HepG2 (cell line): ENCODE data around the gene LCORL. TPM values are rescaled to one million over a fixed set of nuclear protein-coding genes. Genes with fewer than 3 reads are reported as not detected.

Source experiments
- ATAC-seq: fragments of 200-7000 bp; cut with Tn5 transposase; 3 replicates; pipeline ENCODE4 v1.9.1; 2020; ENCODE audit warnings: mild to moderate bottlenecking, moderate library complexity
- BruUV-seq: library from RNA; stranded (reverse); fragments of 400-500 nt; replicated peaks from 2 replicates; lab custom pipeline; 2021; lab: Mats Ljungman, UMichigan
- CTCF ChIA-PET: fragments of 300-600 bp; formaldehyde crosslinking; extraction: SDS; loops from one replicate; lab custom pipeline; 2021; ENCODE audit warnings: low total read pairs, inconsistent platforms, low intra/inter-chr PET ratio; lab: Yijun Ruan, JAX
- POLR2A ChIA-PET: fragments of 350-600 bp; sonication (Branson Sonifier 250); formaldehyde crosslinking; loops from one replicate; lab custom pipeline; 2020; ENCODE audit warnings: antibody characterized with exemption, inconsistent platforms; lab: Yijun Ruan, JAX
- DNase-seq: peaks from one replicate; pipeline ENCODE4 v3.0.0-alpha.2; 2015; ENCODE audit warnings: low spot score
- FAIRE-seq: peaks from 3 replicates; lab custom pipeline; 2011; peaks lifted over from hg19 to GRCh38; lab: Jason Lieb, UNC
- H2AFZ ChIP-seq: one replicate; pipeline ENCODE4 v1.6.1; 2011; ENCODE audit warnings: low read length, inconsistent platforms
- H3K27ac ChIP-seq: fragments of 300-600 bp; 3 replicates; pipeline ENCODE4 v1.8.0; 2011; ENCODE audit warnings: mixed run types, mild to moderate bottlenecking, mixed read lengths, low read length, inconsistent platforms; ENCODE audit not compliant: insufficient read depth; ENCODE audit errors: extremely low read length
- H3K27me3 ChIP-seq, 2 experiments: fragments of 200-600 bp in 1 of 2; 2 replicates in 1 of 2; 3 replicates in 1 of 2; pipeline versions ENCODE4 v1.6.0 to v1.8.0; 2011; ENCODE audit warnings: low read length in 2 of 2, mild to moderate bottlenecking in 2 of 2, moderate library complexity in 2 of 2, inconsistent platforms in 1 of 2; ENCODE audit not compliant: insufficient read depth in 2 of 2, control insufficient read depth in 1 of 2
- H3K36me3 ChIP-seq, 2 experiments: fragments of 200-600 bp in 1 of 2; replicated peaks in 1 of 2; 2 replicates in 1 of 2; 3 replicates in 1 of 2; pipeline versions ENCODE4 v1.5.1 to v1.8.0; 2011; ENCODE audit warnings: low read length in 2 of 2, inconsistent platforms in 1 of 2; ENCODE audit not compliant: insufficient read depth in 2 of 2, control insufficient read depth in 1 of 2
- H3K4me1 ChIP-seq: 2 replicates; pipeline ENCODE4 v1.5.1; 2012; ENCODE audit warnings: low read length, inconsistent platforms; ENCODE audit not compliant: insufficient read depth
- H3K4me2 ChIP-seq: 2 replicates; pipeline ENCODE4 v1.6.0; 2011; ENCODE audit warnings: low read depth, low read length, inconsistent platforms
- H3K4me3 ChIP-seq, 3 experiments: fragments of 200-600 bp in 1 of 3; sonication (generic), shearing (Covaris generic) in 1 of 3; replicated peaks in 1 of 3; 2 replicates each; pipeline ENCODE4 v1.5.1; 2011 to 2016; ENCODE audit warnings: low read length in 3 of 3, inconsistent platforms in 2 of 3, low read depth in 2 of 3, mild to moderate bottlenecking in 2 of 3, control low read depth in 1 of 3, mixed read lengths in 1 of 3; ENCODE audit not compliant: insufficient read depth in 1 of 3
- H3K79me2 ChIP-seq: one replicate; pipeline ENCODE4 v1.6.1; 2011; ENCODE audit warnings: low read length, inconsistent platforms; ENCODE audit not compliant: insufficient read depth
- H3K9ac ChIP-seq: 2 replicates; pipeline ENCODE4 v1.6.0; 2011; ENCODE audit warnings: mild to moderate bottlenecking, low read depth, low read length, inconsistent platforms; ENCODE audit not compliant: insufficient read depth
- H3K9me3 ChIP-seq: 2 replicates; pipeline ENCODE4 v1.5.1; 2012; ENCODE audit warnings: mild to moderate bottlenecking, low read length
- H4K20me1 ChIP-seq: 2 replicates; pipeline ENCODE4 v1.6.0; 2011; ENCODE audit warnings: inconsistent platforms, mild to moderate bottlenecking, low read length, moderate library complexity; ENCODE audit not compliant: insufficient read depth
- ATF6 ChIP-seq: sonication (generic); formaldehyde crosslinking; conservative IDR thresholded peaks from 2 replicates; pipeline ENCODE4 v1.4.0; 2020; ENCODE audit warnings: missing genetic modification reagents
- CREBL2 ChIP-seq: sonication (generic); formaldehyde crosslinking; IDR thresholded peaks from 2 replicates; pipeline ENCODE4 v1.8.1; 2023; ENCODE audit warnings: missing genetic modification reagents, mild to moderate bottlenecking, borderline replicate concordance
- GABPA ChIP-seq, 2 experiments: IDR thresholded peaks; 2 replicates each; pipeline ENCODE4 v1.6.1; 2011 to 2016; ENCODE audit warnings: low read depth in 2 of 2, low read length in 1 of 2, missing biosample characterization in 1 of 2, missing genetic modification characterization in 1 of 2
- HNF1A ChIP-seq, 2 experiments: sonication (generic) in 1 of 2; formaldehyde crosslinking in 1 of 2; IDR thresholded peaks; 2 replicates each; pipeline versions ENCODE4 v1.4.0 to v1.6.1; 2016 to 2020; ENCODE audit warnings: borderline replicate concordance in 1 of 2, low read depth in 1 of 2, mild to moderate bottlenecking in 1 of 2, missing genetic modification reagents in 1 of 2
- ISX ChIP-seq: sonication (generic); formaldehyde crosslinking; conservative IDR thresholded peaks from 2 replicates; pipeline ENCODE4 v1.5.0; 2020; ENCODE audit warnings: missing genetic modification reagents
- MAFF ChIP-seq: IDR thresholded peaks from 2 replicates; pipeline ENCODE4 v1.6.1; 2011; ENCODE audit warnings: low read depth, low read length, improper control_type of control experiment
- MAFK ChIP-seq, 2 experiments: IDR thresholded peaks in 1 of 2; conservative IDR thresholded peaks in 1 of 2; 2 replicates each; pipeline ENCODE4 v1.6.1; 2011; ENCODE audit warnings: improper control_type of control experiment in 2 of 2, low read length in 2 of 2
- MEIS2 ChIP-seq: sonication (generic); formaldehyde crosslinking; IDR thresholded peaks from 2 replicates; pipeline ENCODE4 v1.9.0; 2021; ENCODE audit warnings: mild to moderate bottlenecking, missing genetic modification reagents
- MTF1 ChIP-seq: sonication (generic); formaldehyde crosslinking; IDR thresholded peaks from 2 replicates; pipeline ENCODE4 v1.5.0; 2020; ENCODE audit warnings: missing genetic modification reagents
- NFKB2 ChIP-seq: sonication (generic); formaldehyde crosslinking; IDR thresholded peaks from 2 replicates; pipeline ENCODE4 v1.4.0; 2020; ENCODE audit warnings: missing genetic modification reagents, borderline replicate concordance
- SMYD3 ChIP-seq: sonication (generic); formaldehyde crosslinking; IDR thresholded peaks from 2 replicates; pipeline ENCODE4 v1.8.1; 2023; ENCODE audit warnings: mild to moderate bottlenecking, missing genetic modification reagents
- THAP7 ChIP-seq: sonication (generic); formaldehyde crosslinking; IDR thresholded peaks from 2 replicates; pipeline ENCODE4 v1.8.1; 2023; ENCODE audit warnings: mild to moderate bottlenecking, missing genetic modification reagents
- ZNF292 ChIP-seq: sonication (generic); formaldehyde crosslinking; IDR thresholded peaks from 2 replicates; pipeline ENCODE4 v1.8.1; 2022; ENCODE audit warnings: mild to moderate bottlenecking, low read depth, missing genetic modification reagents, borderline replicate concordance
- ZNF704 ChIP-seq: sonication (generic); formaldehyde crosslinking; IDR thresholded peaks from 2 replicates; pipeline ENCODE4 v1.8.1; 2023; ENCODE audit warnings: mild to moderate bottlenecking, inconsistent platforms, moderate library complexity, missing genetic modification reagents, borderline replicate concordance
- WGBS: methylation state at CpG from one replicate; pipeline ENCODE4 v1.1.6; 2017; ENCODE audit warnings: low lambda C conversion rate; 5-methylcytosine and 5-hydroxymethylcytosine counted together
- in situ Hi-C: cut with HindIII; loops from 2 replicates; pipeline ENCODE4 v1.10.0; 2017; ENCODE audit warnings: low pct_unique_long_range_greater_than_20kb; ENCODE audit not compliant: extremely low pct_ligation_motif_present
- intact Hi-C: fragments of 100-400 bp; cut with micrococcal nuclease; formaldehyde crosslinking; loops from one replicate; pipeline ENCODE4 v1.10.0; 2022; ENCODE audit not compliant: unreplicated experiment
- polyA plus RNA-seq, 8 experiments: library from polyadenylated mRNA; depleted of rRNA in 3 of 8; stranded (reverse) in 7 of 8; unstranded in 1 of 8; fragments of >200 nt; fragmentation: Illumina TruSeq in 4 of 8; extraction: Trizol in 4 of 8; gene quantifications; 2 replicates each; pipeline versions ENCODE4 v1.2.1 to v1.2.3, GENCODE V29; 2011 to 2016; ENCODE audit warnings: low read depth in 4 of 8, missing spikeins in 1 of 8, mixed read lengths in 1 of 8; ENCODE audit not compliant: insufficient read depth in 1 of 8
- total RNA-seq, 5 experiments: library from RNA; depleted of rRNA; stranded (reverse); fragments of >200 nt; fragmentation: Illumina TruSeq; extraction: Trizol; gene quantifications; 2 replicates each; pipeline ENCODE4 v1.2.3, GENCODE V29; 2016; ENCODE audit warnings: low read depth in 1 of 5

The LCORL gene
- total and polyA plus RNA-seq, 2 of the 13 experiments (the other 11 are each of a cell fraction or from before 2014, with no cell fraction given): 5.3 to 14.5 TPM

GRCh38 chr4:17956245-17956644 lies 65.3 kb downstream of the LCORL start (continued):
- TF ChIP-seq ATF6 (CRISPR knock-in tag) (no peak), THAP7 (no peak)

GRCh38 chr4:17945303-17945702 lies 76.3 kb downstream of the LCORL start:
- Histone ChIP-seq H2AFZ (no peak overlapping the region), H3K4me3 (no peak overlapping the region), H4K20me1 (0 out of 2 replicates have a peak, but pooled peaks cover 2% of the 10 kb centered on the region), H3K9ac (no peak overlapping the region), H3K79me2 (no peaks in the 10 kb centered on the region), H3K4me2 (no peak overlapping the region), H3K4me1 (no peaks in the 10 kb centered on the region), H3K27me3 (no peaks in the 10 kb centered on the region), H3K9me3 (no peaks in the 10 kb centered on the region), H3K27ac (no peak overlapping the region), H3K36me3 (no peaks in the 10 kb centered on the region)
- WGBS: 99% methylated on average over 2 of the region's 2 CpGs
- CTCF ChIA-PET: no interaction called here
- FAIRE-seq (no peak), ATAC-seq (no peak), DNase-seq (no peak)
- TF ChIP-seq ZNF292 (CRISPR knock-in tag) (no peak), MTF1 (CRISPR knock-in tag) (no peak), HNF1A (IDR thresholded peaks at IDR 0.05; ENCODE audit: low read depth) (no peak), HNF1A (CRISPR knock-in tag; IDR thresholded peaks at IDR 0.05; ENCODE audit: borderline replicate concordance) (no peak), CREBL2 (no peak), GABPA (IDR thresholded peaks at IDR 0.05; ENCODE audit: low read depth, low read length) (no peak), GABPA (CRISPR knock-in tag; IDR thresholded peaks at IDR 0.05; ENCODE audit: low read depth) (no peak), ZNF704 (CRISPR knock-in tag) (no peak), SMYD3 (CRISPR knock-in tag) (no peak), NFKB2 (CRISPR knock-in tag) (no peak), ISX (CRISPR knock-in tag) (no peak), MAFK (conservative IDR thresholded peaks at IDR 0.05 in 1 of 2, IDR thresholded peaks at IDR 0.05 in 1 of 2; ENCODE audit: low read length in 2 of 2) (peak; percentile 88 to 95), MAFF (peak; percentile 92), MEIS2 (CRISPR knock-in tag) (no peak)
- no TSS peak for BruUV-seq
- in situ Hi-C loops: no loop called here
- POLR2A ChIA-PET: no interaction called here
- intact Hi-C loops: no loop called here
